ENCODE data around the gene CALN1.

- no peak for TF ChIP-seq CTCF (IDR thresholded peaks at IDR 0.05; ENCODE audit: poor library complexity)
- TF ChIP-seq EZH2 (IDR thresholded peaks at IDR 0.05; ENCODE audit: borderline replicate concordance): no peak
Observed at GRCh38 chr7:72217151-72217550, 195.0 kb downstream of the CALN1 start.
